B cell (primary cell): Measurements from ENCODE around the gene CISD2. TPM values are rescaled to one million over a fixed set of nuclear protein-coding genes. Genes with fewer than 3 reads are reported as not detected.
"Not testable (repeated sequence)": the region's sequence is repeated elsewhere in the genome, so short reads cannot be mapped to it uniquely, and the experiment has no call there.

ENCODE experiments used
- ATAC-seq: fragments of 200-7000 bp; cut with Tn5 transposase; one replicate; pipeline ENCODE4 v1.10.0; 2021; ENCODE audit warnings: low read depth, mild to moderate bottlenecking, moderate number of reproducible peaks, moderate library complexity
- CTCF ChIA-PET: fragments of 350-600 bp; sonication (Branson Sonifier 250); formaldehyde crosslinking; loops from one replicate; lab custom pipeline; 2021; ENCODE audit warnings: antibody characterized with exemption, inconsistent platforms; lab: Charles Lee
- POLR2A ChIA-PET: fragments of 350-600 bp; sonication (Branson Sonifier 250); formaldehyde crosslinking; loops from one replicate; lab custom pipeline; 2021; ENCODE audit warnings: antibody characterized with exemption; lab: Charles Lee
- DNase-seq: peaks from one replicate; pipeline ENCODE4 v3.0.0; 2013
- H2AFZ ChIP-seq: 2 replicates; pipeline ENCODE4 v1.6.1; 2012; ENCODE audit warnings: mild to moderate bottlenecking, low read depth, low read length; ENCODE audit not compliant: insufficient read depth, poor library complexity, severe bottlenecking
- H3K27ac ChIP-seq, 2 donors: 1 replicate in 1 of 2; 2 replicates in 1 of 2; pipeline ENCODE4 v1.5.1; 2012 to 2013; ENCODE audit warnings: low read length in 2 of 2, mild to moderate bottlenecking in 2 of 2, moderate library complexity in 1 of 2
- H3K27me3 ChIP-seq, 4 experiments: fragments of 200-600 bp in 1 of 4; sonication (generic) in 1 of 4; replicated peaks in 1 of 4; 1 replicate in 2 of 4; 2 replicates in 2 of 4; pipeline versions ENCODE4 v1.6.1 to v1.7.0; 2013 to 2016; ENCODE audit warnings: low read length in 3 of 4, mild to moderate bottlenecking in 2 of 4, mixed read lengths in 1 of 4, moderate library complexity in 1 of 4; ENCODE audit not compliant: insufficient read depth in 4 of 4, control insufficient read depth in 3 of 4; ENCODE audit errors: control extremely low read depth in 1 of 4
- H3K36me3 ChIP-seq, 2 experiments: replicated peaks in 1 of 2; 1 replicate in 1 of 2; 2 replicates in 1 of 2; pipeline versions ENCODE4 v1.6.1 to v1.7.1; 2013; ENCODE audit warnings: low read length in 1 of 2; ENCODE audit not compliant: insufficient read depth in 2 of 2, control insufficient read depth in 1 of 2; ENCODE audit errors: control extremely low read depth in 1 of 2, extremely low read depth in 1 of 2
- H3K4me1 ChIP-seq, 2 donors: fragments of 200-600 bp in 1 of 2; sonication (generic) in 1 of 2; 1 replicate in 1 of 2; 2 replicates in 1 of 2; pipeline versions ENCODE4 v1.5.1 to v1.6.1; 2013 to 2017; ENCODE audit warnings: low read length in 2 of 2; ENCODE audit not compliant: control insufficient read depth in 2 of 2, insufficient read depth in 2 of 2
- H3K4me2 ChIP-seq: replicated peaks from 2 replicates; pipeline ENCODE3; 2012; ENCODE audit warnings: mild to moderate bottlenecking, low read depth, low read length; ENCODE audit not compliant: poor library complexity, severe bottlenecking
- H3K4me3 ChIP-seq, 5 experiments: fragments of 200-600 bp in 1 of 5; sonication (generic) in 1 of 5; 1 replicate in 3 of 5; 2 replicates in 2 of 5; pipeline versions ENCODE4 v1.5.1 to v1.7.0; 2011 to 2016; ENCODE audit warnings: low read length in 4 of 5, mild to moderate bottlenecking in 4 of 5, low read depth in 2 of 5, control low read depth in 1 of 5, moderate library complexity in 1 of 5; ENCODE audit not compliant: insufficient read depth in 1 of 5; ENCODE audit errors: control extremely low read depth in 1 of 5, extremely low read depth in 1 of 5
- H3K79me2 ChIP-seq: fragments of 200-600 bp; sonication (generic); one replicate; pipeline ENCODE4 v1.6.0; 2016; ENCODE audit warnings: low read length; ENCODE audit not compliant: control insufficient read depth, insufficient read depth
- H3K9ac ChIP-seq: fragments of 200-600 bp; sonication (generic); 2 replicates; pipeline ENCODE4 v1.6.1; 2017; ENCODE audit warnings: mild to moderate bottlenecking, low read length, moderate library complexity
- H3K9me3 ChIP-seq, 3 donors: one replicate each; pipeline versions ENCODE4 v1.6.1 to v1.7.1; 2013; ENCODE audit warnings: low read length in 2 of 3; ENCODE audit not compliant: control insufficient read depth in 2 of 3, insufficient read depth in 1 of 3; ENCODE audit errors: control extremely low read depth in 1 of 3
- H4K20me1 ChIP-seq: 2 replicates; pipeline ENCODE4 v1.6.0; 2012; ENCODE audit warnings: mild to moderate bottlenecking, low read length; ENCODE audit not compliant: insufficient read depth, control insufficient read depth, poor library complexity, severe bottlenecking
- H3K27ac Mint-ChIP-seq: one replicate; pipeline ENCODE4 v1.8.0; 2021; ENCODE audit warnings: mixed read lengths
- H3K27me3 Mint-ChIP-seq: one replicate; pipeline ENCODE4 v1.8.0; 2021; ENCODE audit warnings: mixed read lengths
- H3K4me1 Mint-ChIP-seq: one replicate; pipeline ENCODE4 v1.8.0; 2021; ENCODE audit warnings: mixed read lengths
- H3K4me3 Mint-ChIP-seq: one replicate; pipeline ENCODE4 v1.8.0; 2021; ENCODE audit warnings: mixed read lengths
- H3K9me3 Mint-ChIP-seq: one replicate; pipeline ENCODE4 v1.8.0; 2022; ENCODE audit warnings: mixed read lengths; ENCODE audit not compliant: insufficient read depth
- EZH2 ChIP-seq: IDR thresholded peaks from 2 replicates; pipeline ENCODE4 v1.6.1; 2012; ENCODE audit warnings: borderline replicate concordance, low read depth, mild to moderate bottlenecking, moderate library complexity, low read length; ENCODE audit not compliant: insufficient read depth, poor library complexity, severe bottlenecking
- WGBS: methylation state at CpG from one replicate; pipeline ENCODE4 v1.1.5; 2013; ENCODE audit warnings: missing lambda C conversion rate; ENCODE audit not compliant: insufficient coverage; 5-methylcytosine and 5-hydroxymethylcytosine counted together
- intact Hi-C: fragments of 100-400 bp; cut with micrococcal nuclease; formaldehyde crosslinking; loops from one replicate; pipeline ENCODE4 v1.10.0; 2022
- polyA plus RNA-seq: library from polyadenylated mRNA; depleted of rRNA; stranded (reverse); fragments of >200 nt; gene quantifications from 2 replicates; pipeline ENCODE4 v1.2.3, GENCODE V29; 2012
- total RNA-seq, 2 donors: library from RNA; stranded (reverse); fragments of 120-200 nt in 1 of 2; gene quantifications; 1 replicate in 1 of 2; 2 replicates in 1 of 2; pipeline versions ENCODE4 v1.2.3 to v1.2.4, GENCODE V29; 2013 to 2022
- TF ChIP-seq, protein P1 (sequence below): fragments of 200-600 bp; IDR thresholded peaks from one replicate; pipeline ENCODE4 v1.8.0; 2022; ENCODE audit warnings: antibody characterized with exemption, mild to moderate bottlenecking

Gene CISD2
- total and polyA plus RNA-seq, 2 donors (not counting 1 experiment from before 2014, with no cell fraction given) = 5.0 to 16.0 TPM

DNA sequence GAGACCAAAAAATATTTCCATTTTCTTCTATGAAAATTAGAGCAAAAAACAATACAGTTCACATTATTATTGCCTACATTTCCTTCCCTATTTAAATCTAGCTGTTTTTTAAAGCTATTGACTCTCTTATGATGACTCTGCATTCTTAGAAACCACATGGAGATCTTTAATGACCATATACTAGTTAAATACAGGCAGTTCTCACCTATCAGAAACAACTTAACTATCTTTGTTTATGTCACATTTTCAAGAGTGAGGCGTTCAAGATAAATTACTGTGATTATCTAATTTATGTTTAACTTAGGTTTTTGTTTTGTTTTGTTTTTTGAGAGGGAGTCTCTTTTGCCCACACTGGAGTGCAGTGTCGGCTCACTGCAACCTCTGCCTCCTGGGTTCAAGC lies 3.0 kb downstream of the CISD2 start:
- Mint-ChIP-seq H3K4me1 (peaks cover 53% of the 10 kb centered on the region), H3K4me3 (no peak overlapping the region), H3K27me3 (no peaks in the 10 kb centered on the region), H3K27ac (no peak overlapping the region), H3K9me3 (no peaks in the 10 kb centered on the region)
- Histone ChIP-seq H2AFZ (no peak overlapping the region), H3K27ac (no peak overlapping the region), H3K4me2 (no peak overlapping the region), H3K4me3 (no peak overlapping the region), H3K27me3 (no peaks in the 10 kb centered on the region), H3K36me3 (peaks cover 4% of the 10 kb centered on the region in 2 experiments), H3K9ac (no peak overlapping the region), H3K9me3 (peaks cover 0 to 4% (median 4%) of the 10 kb centered on the region in 3 donors), H3K79me2 (peaks cover 76% of the 10 kb centered on the region), H4K20me1 (no peaks in the 10 kb centered on the region), H3K4me1 (peaks cover 22 to 23% of the 10 kb centered on the region in 2 donors)
- 100% methylated on average over 1 of the region's 2 CpGs for WGBS
- ChIA-PET CTCF (no interaction called here), POLR2A (no interaction called here)
- no peak for ATAC-seq
- TF ChIP-seq, protein P1, sequence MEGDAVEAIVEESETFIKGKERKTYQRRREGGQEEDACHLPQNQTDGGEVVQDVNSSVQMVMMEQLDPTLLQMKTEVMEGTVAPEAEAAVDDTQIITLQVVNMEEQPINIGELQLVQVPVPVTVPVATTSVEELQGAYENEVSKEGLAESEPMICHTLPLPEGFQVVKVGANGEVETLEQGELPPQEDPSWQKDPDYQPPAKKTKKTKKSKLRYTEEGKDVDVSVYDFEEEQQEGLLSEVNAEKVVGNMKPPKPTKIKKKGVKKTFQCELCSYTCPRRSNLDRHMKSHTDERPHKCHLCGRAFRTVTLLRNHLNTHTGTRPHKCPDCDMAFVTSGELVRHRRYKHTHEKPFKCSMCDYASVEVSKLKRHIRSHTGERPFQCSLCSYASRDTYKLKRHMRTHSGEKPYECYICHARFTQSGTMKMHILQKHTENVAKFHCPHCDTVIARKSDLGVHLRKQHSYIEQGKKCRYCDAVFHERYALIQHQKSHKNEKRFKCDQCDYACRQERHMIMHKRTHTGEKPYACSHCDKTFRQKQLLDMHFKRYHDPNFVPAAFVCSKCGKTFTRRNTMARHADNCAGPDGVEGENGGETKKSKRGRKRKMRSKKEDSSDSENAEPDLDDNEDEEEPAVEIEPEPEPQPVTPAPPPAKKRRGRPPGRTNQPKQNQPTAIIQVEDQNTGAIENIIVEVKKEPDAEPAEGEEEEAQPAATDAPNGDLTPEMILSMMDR = no peak
- no peak for TF ChIP-seq EZH2
- no peak for DNase-seq
- intact Hi-C loops = no loop called here

DNA sequence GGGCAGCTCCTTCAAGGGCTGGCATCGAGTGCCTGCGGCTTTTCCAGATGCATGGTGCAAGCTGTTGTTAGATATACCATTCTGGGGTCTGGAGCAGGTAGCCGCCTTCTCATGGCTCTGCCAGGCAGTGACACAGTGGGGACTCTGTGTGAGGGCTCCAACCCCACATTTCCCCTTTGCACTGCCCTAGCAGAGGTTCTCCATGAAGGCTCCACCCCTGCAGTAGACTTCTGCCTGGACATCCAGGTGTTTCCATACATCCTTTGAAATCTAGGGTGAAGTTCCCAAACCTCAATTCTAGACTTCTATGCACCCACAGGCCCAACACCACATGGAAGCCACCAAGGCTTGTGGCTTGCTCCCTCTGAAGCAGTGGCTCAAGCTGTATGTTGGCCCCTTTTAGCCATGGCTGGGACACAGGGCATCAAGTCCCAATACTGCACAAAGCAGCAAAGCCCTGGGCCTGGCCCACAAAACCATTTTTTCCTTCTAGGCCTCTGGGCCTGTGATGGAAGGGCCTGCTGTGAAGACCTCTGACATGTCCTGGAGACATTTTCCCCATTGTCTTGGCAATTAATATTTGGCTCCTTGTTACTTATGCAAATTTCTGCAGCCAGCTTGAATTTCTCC lies 8.8 kb downstream of the CISD2 start:
- H3K4me1 ChIP-seq, H3K27ac ChIP-seq, H3K27me3 ChIP-seq, H3K9ac ChIP-seq, CTCF ChIA-PET, H4K20me1 ChIP-seq, DNase-seq, H3K27ac Mint-ChIP-seq, H3K36me3 ChIP-seq, ATAC-seq, H3K4me2 ChIP-seq, H3K27me3 Mint-ChIP-seq, H3K4me3 Mint-ChIP-seq, H2AFZ ChIP-seq, H3K4me3 ChIP-seq, H3K9me3 Mint-ChIP-seq, POLR2A ChIA-PET, intact Hi-C loops: not testable (repeated sequence)
- H3K4me1 Mint-ChIP-seq = peaks cover 22% of the 10 kb centered on the region
- 100% methylated on average over 3 of the region's 3 CpGs for WGBS
- H3K9me3 ChIP-seq = peaks cover 0 to 15% (median 13%) of the 10 kb centered on the region in 3 donors
- peaks cover 51% of the 10 kb centered on the region for H3K79me2 ChIP-seq

DNA sequence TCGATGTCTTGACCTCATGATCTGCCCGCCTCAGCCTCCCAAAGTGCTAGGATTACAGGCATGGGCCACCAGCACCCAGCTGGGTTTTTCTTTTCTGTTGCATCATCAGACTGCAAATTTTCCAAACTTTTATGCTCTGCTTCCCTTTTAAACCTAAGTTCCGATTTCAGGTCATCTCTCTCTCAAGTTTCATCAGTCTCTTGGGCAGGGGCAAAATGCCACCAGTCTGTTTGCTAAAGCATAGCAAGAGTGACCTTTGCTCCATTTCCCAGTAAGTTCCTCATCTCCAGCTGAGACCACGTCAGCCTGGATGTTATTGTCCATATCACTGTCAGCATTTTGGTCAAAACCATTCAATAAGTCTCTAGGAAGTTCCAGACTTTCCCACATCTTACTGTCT lies 9.6 kb downstream of the CISD2 start:
- H3K4me3 ChIP-seq, H3K27me3 ChIP-seq, H3K4me1 ChIP-seq, H3K27me3 Mint-ChIP-seq, CTCF ChIA-PET, H3K36me3 ChIP-seq, H3K27ac ChIP-seq, H4K20me1 ChIP-seq, H3K4me3 Mint-ChIP-seq, H3K9me3 Mint-ChIP-seq, ATAC-seq, H2AFZ ChIP-seq, H3K9ac ChIP-seq, POLR2A ChIA-PET, H3K27ac Mint-ChIP-seq, DNase-seq, intact Hi-C loops, H3K4me2 ChIP-seq: not testable (repeated sequence)
- peaks cover 43% of the 10 kb centered on the region for H3K79me2 ChIP-seq
- peaks cover 0 to 15% (median 13%) of the 10 kb centered on the region in 3 donors for H3K9me3 ChIP-seq
- peaks cover 15% of the 10 kb centered on the region for H3K4me1 Mint-ChIP-seq
- 75% methylated on average over 4 of the region's 4 CpGs for WGBS
